DOHH2 (cell line): ENCODE measurements around the gene NLK.

Experiments used
- EZH2phosphoT487 ChIP-seq: fragments of 200-600 bp; sonication (generic); IDR thresholded peaks from 2 replicates; pipeline ENCODE4 v1.6.1; 2017; ENCODE audit warnings: borderline replicate concordance, mild to moderate bottlenecking, antibody characterized with exemption, low read length, moderate library complexity, mixed read lengths
- TF ChIP-seq, protein P1 (sequence below): fragments of 200-600 bp; sonication (generic); IDR thresholded peaks from one replicate; pipeline ENCODE4 v1.5.1; 2014; ENCODE audit warnings: antibody characterized with exemption, mild to moderate bottlenecking, low read depth, low read length; ENCODE audit not compliant: poor library complexity, severe bottlenecking

DNA sequence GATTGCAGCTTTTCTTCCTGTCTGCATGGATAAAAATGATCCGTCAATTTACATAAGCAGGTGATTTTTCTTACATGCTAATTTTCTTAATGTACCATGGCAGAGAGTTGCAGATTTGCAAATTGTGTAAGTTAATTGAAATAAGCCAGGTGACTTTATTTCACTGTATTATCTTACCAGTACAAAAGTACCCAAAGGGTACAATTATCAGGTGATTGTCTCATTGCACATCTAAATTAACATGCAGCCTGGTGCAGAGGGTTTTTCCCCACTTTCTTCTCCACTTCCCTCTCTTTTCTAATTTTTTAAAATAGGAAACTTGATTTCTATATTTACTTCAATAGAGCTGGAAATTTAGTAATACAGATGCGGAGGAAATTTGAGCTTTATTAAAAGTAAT is 11.2 kb downstream of the NLK start:
- TF ChIP-seq, protein P1, sequence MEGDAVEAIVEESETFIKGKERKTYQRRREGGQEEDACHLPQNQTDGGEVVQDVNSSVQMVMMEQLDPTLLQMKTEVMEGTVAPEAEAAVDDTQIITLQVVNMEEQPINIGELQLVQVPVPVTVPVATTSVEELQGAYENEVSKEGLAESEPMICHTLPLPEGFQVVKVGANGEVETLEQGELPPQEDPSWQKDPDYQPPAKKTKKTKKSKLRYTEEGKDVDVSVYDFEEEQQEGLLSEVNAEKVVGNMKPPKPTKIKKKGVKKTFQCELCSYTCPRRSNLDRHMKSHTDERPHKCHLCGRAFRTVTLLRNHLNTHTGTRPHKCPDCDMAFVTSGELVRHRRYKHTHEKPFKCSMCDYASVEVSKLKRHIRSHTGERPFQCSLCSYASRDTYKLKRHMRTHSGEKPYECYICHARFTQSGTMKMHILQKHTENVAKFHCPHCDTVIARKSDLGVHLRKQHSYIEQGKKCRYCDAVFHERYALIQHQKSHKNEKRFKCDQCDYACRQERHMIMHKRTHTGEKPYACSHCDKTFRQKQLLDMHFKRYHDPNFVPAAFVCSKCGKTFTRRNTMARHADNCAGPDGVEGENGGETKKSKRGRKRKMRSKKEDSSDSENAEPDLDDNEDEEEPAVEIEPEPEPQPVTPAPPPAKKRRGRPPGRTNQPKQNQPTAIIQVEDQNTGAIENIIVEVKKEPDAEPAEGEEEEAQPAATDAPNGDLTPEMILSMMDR, result no peak
- no peak for TF ChIP-seq EZH2phosphoT487
